Neutrophil (primary cell): ENCODE results near the gene BBOF1.

Experiments used
- H3K27ac ChIP-seq: fragments of 200-600 bp; sonication (generic); 2 replicates; pipeline ENCODE4 v1.5.1; 2016; ENCODE audit warnings: mild to moderate bottlenecking, moderate library complexity
- H3K27me3 ChIP-seq: fragments of 200-600 bp; sonication (generic); 2 replicates; pipeline ENCODE4 v1.6.0; 2016; ENCODE audit warnings: mild to moderate bottlenecking
- H3K36me3 ChIP-seq: fragments of 200-600 bp; sonication (generic); 2 replicates; pipeline ENCODE4 v1.5.1; 2017
- H3K4me1 ChIP-seq, 2 experiments: fragments of 200-600 bp in 1 of 2; sonication (generic) in 1 of 2; 1 replicate in 1 of 2; 2 replicates in 1 of 2; pipeline versions ENCODE4 v1.5.1 to v1.6.1; 2013 to 2016; ENCODE audit warnings: low read depth in 1 of 2, low read length in 1 of 2, mild to moderate bottlenecking in 1 of 2, moderate library complexity in 1 of 2; ENCODE audit not compliant: control insufficient read depth in 1 of 2, insufficient read depth in 1 of 2
- H3K4me3 ChIP-seq, 2 experiments: fragments of 200-600 bp in 1 of 2; sonication (generic) in 1 of 2; 1 replicate in 1 of 2; 2 replicates in 1 of 2; pipeline ENCODE4 v1.5.1; 2013 to 2016; ENCODE audit warnings: low read depth in 1 of 2, low read length in 1 of 2, mild to moderate bottlenecking in 1 of 2, moderate library complexity in 1 of 2
- H3K9me3 ChIP-seq: fragments of 200-600 bp; sonication (generic); 2 replicates; pipeline ENCODE4 v1.5.1; 2016
- CTCF ChIP-seq: fragments of 200-600 bp; sonication (generic); IDR thresholded peaks from 2 replicates; pipeline ENCODE4 v1.5.1; 2016; ENCODE audit warnings: antibody characterized with exemption

The BBOF1 gene

DNA sequence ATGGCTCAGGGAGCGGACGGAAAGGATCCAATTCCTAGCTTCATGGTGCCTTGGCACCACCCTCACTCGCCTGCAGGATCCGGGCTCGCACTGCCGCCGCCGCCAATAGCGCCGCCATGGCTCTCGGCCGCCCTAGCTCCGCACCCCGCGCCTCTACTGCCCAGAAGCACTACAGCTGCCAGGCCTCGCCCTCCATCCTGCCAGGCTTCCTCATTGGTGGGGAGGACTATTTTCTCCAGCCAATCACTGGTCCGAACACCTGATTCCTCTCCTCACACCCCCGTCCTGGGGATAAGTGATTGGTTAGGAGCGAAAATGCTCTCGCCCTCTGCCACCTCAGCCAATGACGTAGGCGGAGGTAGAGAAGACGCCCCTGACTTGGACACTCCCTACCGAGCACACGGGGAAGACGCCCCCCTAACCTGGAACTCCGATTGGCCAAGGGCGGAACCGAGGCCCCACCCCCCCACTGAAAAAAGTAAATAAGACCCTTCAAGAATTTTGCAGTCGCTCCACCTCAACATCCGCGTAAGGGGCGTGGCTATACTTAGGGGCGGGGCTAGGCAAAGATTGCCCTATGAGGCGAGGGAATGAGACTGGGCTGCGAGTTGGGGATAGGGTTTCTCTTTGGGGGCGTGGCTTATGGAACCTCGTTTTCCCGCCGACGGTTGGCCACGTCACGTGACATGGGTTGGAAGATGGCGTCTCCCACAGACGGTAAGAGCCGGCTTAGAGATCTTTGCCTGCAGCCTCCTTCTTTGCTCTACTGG lies 65.3 kb downstream of the BBOF1 start, which contains the start of the genes ALDH6A1 and LIN52:
Gene ALDH6A1 (minus strand): TSS at position 177 of the 770 bp plus-strand sequence. CDS start 59 bp downstream, at position 118.
Gene LIN52 (plus strand): TSS at position 680 of the 770 bp plus-strand sequence. CDS start 19 bp downstream, at position 699.
- peak within 1 kb of the TSS; percentile 74 for H3K27ac ChIP-seq
- TF ChIP-seq CTCF: peak; percentile 19
- H3K9me3 ChIP-seq: no peaks in the 10 kb centered on the region
- H3K27me3 ChIP-seq: no peaks in the 10 kb centered on the region
- no peaks in the 10 kb centered on the region for H3K36me3 ChIP-seq
- peak within 1 kb of the TSS; percentile 75 to 76 for H3K4me3 ChIP-seq
- peaks cover 17 to 20% of the 10 kb centered on the region in 2 experiments for H3K4me1 ChIP-seq

DNA sequence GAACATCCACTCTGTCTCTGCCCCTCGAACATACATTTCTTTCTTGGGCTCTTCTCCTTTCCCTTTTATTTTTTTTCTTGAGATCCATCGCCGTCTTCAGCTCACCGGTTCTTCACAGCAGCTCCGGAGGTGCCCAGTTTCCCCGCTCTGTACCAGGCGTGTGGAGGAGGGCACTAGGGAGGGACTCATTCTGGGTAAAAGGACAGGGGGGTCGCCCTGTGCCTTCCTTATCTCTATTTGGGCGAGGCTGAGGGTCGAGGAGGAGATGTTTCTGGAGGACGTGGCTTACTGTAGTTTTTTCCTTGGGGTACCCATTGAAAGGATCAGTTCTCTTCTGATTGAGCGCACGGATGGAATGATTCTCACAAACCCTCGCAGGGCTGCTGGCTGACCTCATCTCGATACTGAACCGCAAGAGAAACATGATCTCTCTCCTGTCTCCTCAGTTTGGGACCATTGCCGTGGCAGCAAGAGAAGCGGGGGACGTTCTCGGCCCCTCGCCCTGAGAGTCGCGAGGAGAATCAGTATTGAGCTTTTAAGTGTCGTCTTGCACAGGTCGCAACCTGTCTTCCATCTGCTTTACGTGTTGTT lies 66.0 kb downstream of the BBOF1 start:
- TF ChIP-seq CTCF: no peak
- Histone ChIP-seq H3K9me3 (no peaks in the 10 kb centered on the region), H3K36me3 (no peaks in the 10 kb centered on the region), H3K27ac (peak overlapping the region; percentile 74), H3K27me3 (no peaks in the 10 kb centered on the region), H3K4me1 (peaks cover 17 to 20% of the 10 kb centered on the region in 2 experiments), H3K4me3 (peak overlapping the region; percentile 75 to 76)

GRCh38 chr14:74085828-74086227 lies 66.7 kb downstream of the BBOF1 start:
- Histone ChIP-seq H3K4me3 (peak overlapping the region in 1 of 2 experiments; percentile 76), H3K27ac (no peak overlapping the region), H3K4me1 (peaks cover 17 to 20% of the 10 kb centered on the region in 2 experiments), H3K36me3 (no peaks in the 10 kb centered on the region), H3K27me3 (no peaks in the 10 kb centered on the region), H3K9me3 (no peaks in the 10 kb centered on the region)
- no peak for TF ChIP-seq CTCF

GRCh38 chr14:74089251-74090020 lies 70.3 kb downstream of the BBOF1 start:
- H3K36me3 ChIP-seq: no peaks in the 10 kb centered on the region
- H3K4me3 ChIP-seq: no peak overlapping the region
- H3K27me3 ChIP-seq: no peaks in the 10 kb centered on the region
- H3K9me3 ChIP-seq: no peaks in the 10 kb centered on the region
- TF ChIP-seq CTCF: no peak
- peaks cover 9 to 11% of the 10 kb centered on the region in 2 experiments for H3K4me1 ChIP-seq
- H3K27ac ChIP-seq: no peak overlapping the region

- no peak for TF ChIP-seq CTCF
- Histone ChIP-seq H3K36me3 (peaks cover 29% of the 10 kb centered on the region), H3K9me3 (no peaks in the 10 kb centered on the region), H3K27ac (no peak overlapping the region), H3K4me3 (no peak overlapping the region), H3K4me1 (no peaks in the 10 kb centered on the region), H3K27me3 (no peaks in the 10 kb centered on the region)
Observed at GRCh38 chr14:74105381-74105780, 86.2 kb downstream of the BBOF1 start.
